GM19468 (cell line): ENCODE results near the gene MATN1.

ENCODE experiments used
- ATAC-seq: cut with Tn5 transposase; IDR thresholded peaks from one replicate; pipeline ENCODE4 v1.9.1; 2021; ENCODE audit warnings: mild to moderate bottlenecking, moderate library complexity, moderate number of reproducible peaks; ENCODE audit not compliant: unreplicated experiment; ENCODE audit errors: extremely low read depth

Gene MATN1

GRCh38 chr1:30734106-30734505 is 10.7 kb upstream of the MATN1 start:
- ATAC-seq = no peak

DNA sequence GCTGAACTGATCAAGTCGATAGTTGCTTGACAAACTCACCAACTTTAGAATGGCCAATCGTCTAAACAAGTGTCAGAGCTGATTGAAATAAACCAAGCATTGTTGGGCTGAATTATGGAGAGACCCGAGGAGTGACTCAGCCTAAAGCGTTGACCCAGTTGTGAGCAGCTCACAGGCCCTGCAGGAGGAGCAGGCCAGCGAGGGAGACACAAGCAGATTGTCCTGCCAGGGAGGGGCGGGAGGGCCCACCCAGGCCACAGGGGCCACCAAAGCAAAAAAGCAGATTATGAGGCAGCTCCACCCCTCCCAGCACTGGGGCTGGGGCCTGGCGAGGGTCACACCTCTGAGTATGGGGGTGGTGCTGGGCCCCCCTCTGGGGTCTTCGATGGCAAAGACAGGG is 10.1 kb upstream of the MATN1 start:
- no peak for ATAC-seq

GRCh38 chr1:30732277-30732996 is 9.1 kb upstream of the MATN1 start:
- no peak for ATAC-seq

DNA sequence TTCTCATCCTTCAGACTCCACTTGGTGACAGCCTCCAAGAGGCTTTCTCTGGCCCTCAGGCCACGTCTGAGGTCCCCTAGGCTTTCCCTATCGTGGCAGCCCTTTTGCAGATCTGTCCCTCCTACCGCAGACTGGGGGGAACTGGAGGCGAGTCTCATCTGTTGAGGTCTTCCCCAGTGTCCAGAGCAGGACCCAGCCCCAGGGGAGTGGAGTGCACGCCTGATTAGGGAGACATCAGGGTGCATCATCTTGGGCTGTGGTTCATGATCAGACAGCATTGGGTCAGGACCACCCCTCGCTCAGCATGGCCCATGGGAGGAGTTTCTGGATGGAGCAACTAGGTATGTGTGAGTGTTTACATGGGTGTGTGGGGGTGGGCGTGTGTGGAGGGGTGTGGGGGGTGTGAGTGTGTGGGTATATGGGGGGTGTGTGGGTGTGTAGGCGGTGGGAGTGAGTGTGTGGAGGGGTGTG is 8.5 kb upstream of the MATN1 start:
- no peak for ATAC-seq

DNA sequence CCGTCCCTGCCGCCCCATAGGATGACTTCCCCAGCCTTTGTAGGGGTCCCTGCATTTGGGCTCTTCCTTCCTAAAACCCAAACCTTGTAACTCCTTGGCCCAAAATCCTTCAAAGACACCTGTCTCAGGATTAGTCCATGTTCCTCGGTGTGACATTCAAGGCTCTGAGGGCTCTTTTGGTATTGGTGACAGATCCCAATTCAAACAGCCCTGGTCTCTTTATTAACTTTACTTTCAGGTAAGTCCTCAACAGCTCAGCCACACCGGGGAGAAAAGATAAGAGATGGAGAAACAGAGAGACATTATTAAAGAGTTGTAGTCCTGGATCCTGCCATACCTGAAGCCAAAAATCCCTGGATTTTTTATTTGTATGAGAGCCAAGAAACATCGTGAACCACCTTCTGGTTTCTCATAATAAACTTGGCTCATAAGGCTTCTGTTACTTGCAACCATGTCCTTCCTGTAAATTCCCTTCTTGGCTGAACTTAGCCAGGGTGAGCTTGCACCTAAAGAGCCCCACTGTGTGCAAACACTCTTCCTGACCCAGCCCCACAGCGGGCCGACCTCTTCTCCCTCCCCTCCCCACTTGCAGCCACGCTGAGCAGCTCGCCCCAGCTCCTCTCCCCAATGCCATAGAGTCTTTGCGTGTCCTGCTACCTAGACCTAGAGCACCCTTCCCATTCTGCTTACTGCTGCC is 7.9 kb upstream of the MATN1 start:
- no peak for ATAC-seq

DNA sequence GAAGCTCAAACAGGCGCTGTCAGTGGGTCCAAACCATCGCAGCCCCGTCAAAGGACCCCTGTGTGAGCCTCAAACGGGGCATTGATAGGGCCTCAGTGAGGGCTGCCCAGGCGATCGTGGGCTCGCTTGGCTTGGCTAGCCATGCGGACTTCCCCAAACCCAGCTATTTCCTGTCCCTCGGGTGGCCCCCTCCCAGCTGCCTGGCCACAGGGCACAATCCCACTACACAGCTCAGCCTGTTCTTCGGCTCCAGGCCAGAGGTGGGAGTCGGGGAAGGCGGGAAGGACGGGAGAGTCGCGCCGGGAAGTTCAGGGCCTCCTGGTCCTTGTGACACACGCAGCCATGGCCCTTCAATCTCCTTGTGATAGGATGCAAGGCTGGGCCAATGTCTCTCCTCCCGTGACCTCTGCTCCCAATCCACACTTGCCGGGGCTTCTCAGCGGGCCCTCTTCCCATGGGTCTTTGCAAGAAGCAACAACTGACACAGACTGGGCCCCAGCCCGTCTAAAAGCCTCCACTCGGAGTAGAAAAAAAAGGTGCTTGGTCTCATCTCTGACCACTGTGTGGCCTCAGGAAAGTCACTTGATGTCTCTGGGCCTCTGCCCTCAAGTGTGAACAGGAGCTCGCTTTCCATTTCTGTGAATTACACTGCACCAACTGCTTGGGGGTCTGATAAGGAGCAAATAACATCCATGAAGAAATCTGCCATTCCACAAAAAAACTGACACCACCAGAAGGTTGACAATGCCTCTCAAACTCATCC is 7.1 kb upstream of the MATN1 start:
- ATAC-seq = no peak

DNA sequence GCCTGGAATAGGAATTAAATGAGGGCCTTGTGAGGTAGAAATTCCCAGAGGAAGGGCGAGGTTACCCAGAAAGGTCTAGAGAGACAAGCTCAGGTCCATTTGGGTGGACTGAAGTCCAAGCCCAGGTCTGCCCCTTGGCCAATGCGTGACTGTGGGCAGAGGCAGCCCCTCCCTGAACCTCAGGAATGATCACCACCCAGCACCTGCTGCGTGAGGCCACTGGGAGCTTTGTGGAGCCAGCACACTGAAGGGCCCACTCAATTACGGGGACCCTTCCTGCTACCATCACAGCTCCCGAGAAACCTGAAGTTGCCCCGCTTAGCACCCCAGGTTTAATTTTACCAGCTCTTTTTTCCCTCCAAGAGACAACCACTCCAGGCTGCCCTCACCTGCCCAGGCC is 6.5 kb upstream of the MATN1 start:
- no peak for ATAC-seq

DNA sequence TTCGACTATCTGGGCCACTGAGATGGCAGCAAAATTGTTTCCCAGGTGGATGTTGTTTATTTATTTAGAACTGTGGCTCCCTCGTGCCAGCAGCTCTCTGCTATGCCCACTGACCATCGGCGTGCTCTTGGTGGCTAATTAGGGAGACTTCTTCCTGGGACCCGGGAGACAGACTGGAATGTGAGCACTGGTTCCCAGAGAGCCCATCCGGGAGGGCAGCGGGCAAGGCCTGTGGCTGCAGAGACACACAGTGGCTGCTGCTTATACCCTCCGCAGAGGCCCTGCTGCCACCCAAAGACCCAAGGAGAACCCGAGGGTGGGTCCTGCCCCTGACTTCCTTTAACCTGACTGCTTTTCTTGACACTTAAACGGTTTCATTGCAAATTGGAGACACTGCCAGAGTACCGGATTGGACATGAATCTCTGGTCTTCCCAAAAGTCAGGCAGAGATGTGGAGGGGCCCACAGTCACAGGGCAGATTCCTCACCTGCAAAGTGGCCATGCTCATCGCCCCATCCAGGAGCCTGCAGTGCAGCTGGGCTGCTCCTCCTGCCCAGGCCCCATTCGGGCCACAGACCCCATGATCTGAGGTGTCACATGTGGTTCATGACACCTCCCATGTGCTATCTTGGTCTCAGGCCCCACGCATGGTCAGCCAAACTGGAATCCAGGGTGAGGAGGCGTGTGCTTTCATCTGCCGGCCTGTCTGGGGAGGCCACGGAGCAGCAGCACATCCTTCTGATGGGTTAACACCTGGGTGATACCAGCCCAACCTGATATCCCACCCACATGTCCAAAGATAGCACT is 5.7 kb upstream of the MATN1 start:
- no peak for ATAC-seq

DNA sequence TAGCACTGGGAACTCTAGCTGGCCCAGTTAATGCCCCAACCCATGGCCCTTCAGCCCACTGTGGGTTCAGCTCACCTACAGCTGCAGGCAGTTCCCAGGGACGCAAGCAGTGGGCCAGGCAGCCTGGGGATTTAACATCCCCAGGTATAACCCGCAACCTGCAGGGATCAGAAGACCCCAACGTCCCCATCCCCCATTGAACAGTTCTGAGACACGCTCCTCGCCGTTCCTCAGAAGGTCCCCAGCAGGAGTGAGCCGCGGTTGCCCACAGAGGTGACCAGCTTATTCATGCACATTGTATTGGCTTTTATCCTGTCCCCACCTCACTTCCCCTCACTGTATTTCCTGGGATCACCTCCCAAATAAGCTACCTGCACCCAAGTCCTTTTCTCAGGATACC is 5.0 kb upstream of the MATN1 start:
- ATAC-seq = no peak

DNA sequence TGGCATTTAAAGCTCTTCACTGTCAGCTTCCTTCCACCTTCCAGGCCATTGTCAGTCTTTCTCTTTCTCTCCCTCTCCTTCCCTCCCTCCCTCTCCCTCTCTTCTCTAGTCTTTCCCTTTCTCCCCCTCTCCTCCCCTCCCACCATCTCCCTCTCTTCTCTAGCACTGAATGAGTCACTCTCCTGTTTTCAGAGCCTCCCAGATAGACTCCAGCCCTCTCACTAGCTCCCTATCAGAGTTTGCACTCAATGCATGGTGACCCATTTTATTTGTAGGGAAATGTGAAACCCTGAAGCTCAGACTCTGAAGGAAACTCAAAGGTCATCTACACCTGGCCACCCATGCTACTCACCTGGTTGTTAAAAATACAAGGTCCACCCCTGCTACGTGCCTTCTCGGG is 4.4 kb upstream of the MATN1 start:
- no peak for ATAC-seq

DNA sequence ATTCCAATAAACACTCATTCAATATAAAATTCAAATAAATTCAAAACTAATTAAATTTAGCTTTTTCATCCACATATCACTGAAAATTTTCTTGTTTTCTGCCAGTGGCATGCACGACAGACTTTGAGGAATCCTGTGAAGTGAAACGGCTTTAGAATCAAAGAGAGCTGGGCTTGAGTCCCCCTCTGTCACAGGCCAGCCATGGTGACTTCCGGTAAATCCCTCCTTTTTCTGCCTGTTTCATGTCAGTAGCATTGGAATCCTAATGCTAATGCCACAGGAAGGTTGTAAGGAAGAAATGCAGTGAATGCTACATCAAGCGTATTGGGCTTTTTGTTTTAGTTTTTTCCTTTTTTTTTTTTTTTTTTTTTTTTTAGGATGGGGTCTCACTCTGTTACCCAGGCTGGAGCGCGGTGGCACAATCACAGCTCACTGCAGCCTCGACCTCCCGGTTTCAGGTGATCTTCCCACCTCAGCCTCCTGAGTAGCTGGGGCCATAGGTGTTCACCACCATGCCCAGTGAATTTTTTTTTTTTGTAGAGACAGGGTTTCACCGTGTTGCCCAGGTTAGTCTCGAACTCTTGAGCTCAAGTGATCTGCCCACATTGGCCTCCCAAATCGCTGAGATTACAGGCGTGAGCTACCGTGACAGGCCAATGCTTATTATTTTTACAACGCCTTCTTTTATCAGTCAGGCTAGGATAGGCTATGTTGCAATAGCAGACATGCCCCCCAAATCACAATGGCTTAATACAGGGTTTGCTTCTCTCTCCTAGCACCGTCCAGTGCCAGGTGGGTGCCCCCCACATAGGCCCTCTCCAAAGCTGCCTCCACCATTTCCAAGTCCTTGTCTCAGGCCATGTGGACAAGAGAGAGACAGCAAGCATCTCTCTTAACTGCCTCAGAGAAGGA is 3.6 kb upstream of the MATN1 start:
- ATAC-seq = no peak

- no peak for ATAC-seq
Observed at GRCh38 chr1:30726236-30726635, 2.9 kb upstream of the MATN1 start.

- no peak for ATAC-seq
Observed at GRCh38 chr1:30725450-30726095, 2.2 kb upstream of the MATN1 start.

GRCh38 chr1:30724655-30725421 is 1.5 kb upstream of the MATN1 start:
- no peak for ATAC-seq

DNA sequence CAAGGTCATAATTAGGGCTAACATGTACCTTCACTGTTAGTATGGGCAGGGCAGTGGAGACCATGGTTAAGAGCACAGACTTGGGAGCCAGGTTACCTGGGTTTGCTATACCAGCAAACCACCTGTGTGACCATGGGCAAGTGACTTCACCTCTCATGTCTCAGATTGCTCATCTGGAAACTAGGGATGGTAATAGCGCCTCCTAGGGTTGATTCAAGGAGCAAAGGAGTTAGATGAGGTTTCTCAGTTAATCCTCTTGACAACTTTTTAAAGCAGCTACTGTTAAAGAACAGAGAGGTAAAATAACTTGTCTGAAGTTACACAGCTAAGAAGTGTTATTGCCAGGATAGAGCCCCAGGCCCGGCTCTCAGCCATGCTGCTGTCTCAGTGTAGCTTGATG is 790 bp upstream of the MATN1 start:
- no peak for ATAC-seq

DNA sequence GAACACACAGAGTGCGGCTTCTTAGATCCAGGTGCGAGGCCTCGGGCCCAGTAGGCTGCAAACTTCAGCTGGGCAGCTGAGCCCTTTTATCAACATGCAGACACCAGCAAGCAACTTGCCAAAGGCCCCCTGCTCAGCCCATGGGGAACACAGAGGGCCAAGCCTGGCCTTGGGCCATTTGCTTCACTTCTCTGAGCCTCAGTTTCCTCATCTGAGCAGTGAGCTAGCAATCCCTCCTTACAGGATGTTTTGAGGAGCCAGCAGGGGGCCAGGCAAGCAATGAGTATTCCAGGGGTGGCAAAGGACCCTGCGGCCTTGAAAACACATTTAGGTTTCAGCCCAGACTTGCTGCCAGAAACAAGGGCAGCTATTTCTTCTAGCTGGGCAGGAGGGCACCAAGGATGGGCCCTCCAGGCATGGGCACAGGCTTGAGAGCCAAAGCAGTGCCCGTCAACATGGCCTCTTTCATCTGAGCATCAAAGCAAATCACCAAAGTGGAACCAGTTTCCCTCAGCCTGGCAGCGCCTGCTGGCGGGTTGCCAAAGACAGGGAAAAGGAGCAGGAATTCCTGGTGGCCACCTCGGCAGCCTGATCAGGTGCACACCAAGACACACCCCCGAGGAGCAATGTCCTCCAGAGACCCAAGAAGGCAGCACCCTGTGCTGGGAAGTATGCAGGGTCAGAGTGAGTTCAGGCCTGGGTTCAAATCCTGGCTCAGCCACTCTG is 1.4 kb downstream of the MATN1 start:
- ATAC-seq = no peak

- no peak for ATAC-seq
Observed at GRCh38 chr1:30721341-30721793, 2.0 kb downstream of the MATN1 start.
